Loucy (cell line): ENCODE measurements around the gene UBP1.
"Not testable (repeated sequence)": the region's sequence is repeated elsewhere in the genome, so short reads cannot be mapped to it uniquely, and the experiment has no call there.

Experiments used
- EZH2phosphoT487 ChIP-seq: fragments of 200-600 bp; IDR thresholded peaks from 2 replicates; pipeline ENCODE4 v1.6.1; 2018; ENCODE audit warnings: antibody characterized with exemption, mild to moderate bottlenecking, moderate library complexity, borderline replicate concordance
- TF ChIP-seq, protein P1 (sequence below): fragments of 200-600 bp; sonication (generic); conservative IDR thresholded peaks from 2 replicates; pipeline ENCODE4 v1.5.1; 2014; ENCODE audit warnings: mild to moderate bottlenecking, antibody characterized with exemption, low read length

DNA sequence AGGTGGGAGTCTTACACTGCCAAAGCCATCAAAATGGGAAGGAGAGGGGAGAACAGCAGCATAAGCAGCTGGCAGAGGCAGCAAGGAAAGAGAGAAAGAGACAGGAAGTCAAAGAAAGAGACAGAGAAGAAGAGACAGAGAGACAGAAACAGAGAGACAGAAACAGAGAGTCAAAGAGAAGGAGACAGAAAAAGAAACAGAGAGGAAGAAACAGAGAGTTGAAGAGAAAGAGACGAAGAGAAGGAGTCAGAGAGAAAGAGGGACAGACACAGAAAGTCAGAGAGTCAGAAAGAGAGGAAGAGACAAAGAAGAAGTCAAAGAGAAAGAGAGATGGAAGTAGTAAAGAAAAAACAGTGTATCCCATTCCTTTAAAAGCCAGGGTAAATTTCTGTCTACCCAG, 11.8 kb upstream of the UBP1 start:
- TF ChIP-seq, protein P1, sequence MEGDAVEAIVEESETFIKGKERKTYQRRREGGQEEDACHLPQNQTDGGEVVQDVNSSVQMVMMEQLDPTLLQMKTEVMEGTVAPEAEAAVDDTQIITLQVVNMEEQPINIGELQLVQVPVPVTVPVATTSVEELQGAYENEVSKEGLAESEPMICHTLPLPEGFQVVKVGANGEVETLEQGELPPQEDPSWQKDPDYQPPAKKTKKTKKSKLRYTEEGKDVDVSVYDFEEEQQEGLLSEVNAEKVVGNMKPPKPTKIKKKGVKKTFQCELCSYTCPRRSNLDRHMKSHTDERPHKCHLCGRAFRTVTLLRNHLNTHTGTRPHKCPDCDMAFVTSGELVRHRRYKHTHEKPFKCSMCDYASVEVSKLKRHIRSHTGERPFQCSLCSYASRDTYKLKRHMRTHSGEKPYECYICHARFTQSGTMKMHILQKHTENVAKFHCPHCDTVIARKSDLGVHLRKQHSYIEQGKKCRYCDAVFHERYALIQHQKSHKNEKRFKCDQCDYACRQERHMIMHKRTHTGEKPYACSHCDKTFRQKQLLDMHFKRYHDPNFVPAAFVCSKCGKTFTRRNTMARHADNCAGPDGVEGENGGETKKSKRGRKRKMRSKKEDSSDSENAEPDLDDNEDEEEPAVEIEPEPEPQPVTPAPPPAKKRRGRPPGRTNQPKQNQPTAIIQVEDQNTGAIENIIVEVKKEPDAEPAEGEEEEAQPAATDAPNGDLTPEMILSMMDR = not testable (repeated sequence)
- not testable (repeated sequence) for TF ChIP-seq EZH2phosphoT487
